ENCODE data around the gene B3GALNT2. TPM values are rescaled to one million over a fixed set of nuclear protein-coding genes. Genes with fewer than 3 reads are reported as not detected.

The B3GALNT2 gene
- total RNA-seq, 1 experiment from 2014 or later, result 31.9 TPM

GRCh38 chr1:235454021-235454420 lies 50.2 kb downstream of the B3GALNT2 start:
- DNase-seq (ENCODE audit: low read depth), result no peak

GRCh38 chr1:235450886-235451483 lies 53.3 kb downstream of the B3GALNT2 start:
- no peak for DNase-seq (ENCODE audit: low read depth)

- DNase-seq (ENCODE audit: low read depth), result no peak
These were observed 53.8 kb downstream of the B3GALNT2 start for GRCh38 chr1:235450433-235450832.

GRCh38 chr1:235448616-235449015 lies 55.6 kb downstream of the B3GALNT2 start:
- no peak for DNase-seq (ENCODE audit: low read depth)

- DNase-seq (ENCODE audit: low read depth), result peak; percentile 46
These were observed 61.3 kb downstream of the B3GALNT2 start for GRCh38 chr1:235442788-235443429.

- DNase-seq (ENCODE audit: low read depth), result no peak
These were observed 63.0 kb downstream of the B3GALNT2 start for GRCh38 chr1:235441159-235441685.

- no peak for DNase-seq (ENCODE audit: low read depth)
These were observed 70.3 kb downstream of the B3GALNT2 start for GRCh38 chr1:235434001-235434400.

GRCh38 chr1:235430991-235431390 lies 73.3 kb downstream of the B3GALNT2 start:
- no peak for DNase-seq (ENCODE audit: low read depth)

GRCh38 chr1:235429143-235429542 lies 75.1 kb downstream of the B3GALNT2 start:
- no peak for DNase-seq (ENCODE audit: low read depth)

- no peak for DNase-seq (ENCODE audit: low read depth)
These were observed 76.8 kb downstream of the B3GALNT2 start for GRCh38 chr1:235427447-235427846.

- no peak for DNase-seq (ENCODE audit: low read depth)
These were observed 77.6 kb downstream of the B3GALNT2 start for GRCh38 chr1:235426680-235427079.

GRCh38 chr1:235426143-235426542 lies 78.1 kb downstream of the B3GALNT2 start:
- DNase-seq (ENCODE audit: low read depth), result no peak

GRCh38 chr1:235425357-235425756 lies 78.9 kb downstream of the B3GALNT2 start:
- no peak for DNase-seq (ENCODE audit: low read depth)

- no peak for DNase-seq (ENCODE audit: low read depth)
These were observed 80.2 kb downstream of the B3GALNT2 start for GRCh38 chr1:235424092-235424491.

- DNase-seq (ENCODE audit: low read depth), result no peak
These were observed 81.0 kb downstream of the B3GALNT2 start for GRCh38 chr1:235423214-235423652.

- DNase-seq (ENCODE audit: low read depth), result no peak
These were observed 82.5 kb downstream of the B3GALNT2 start for GRCh38 chr1:235421751-235422150.

- peak; percentile 46 for DNase-seq (ENCODE audit: low read depth)
These were observed 87.1 kb downstream of the B3GALNT2 start for GRCh38 chr1:235417086-235417697.

GRCh38 chr1:235416662-235417049 lies 87.6 kb downstream of the B3GALNT2 start:
- no peak for DNase-seq (ENCODE audit: low read depth)

- DNase-seq (ENCODE audit: low read depth), result peak; percentile 64
These were observed 89.0 kb downstream of the B3GALNT2 start for GRCh38 chr1:235415008-235415904.

- peak; percentile 19 for DNase-seq (ENCODE audit: low read depth)
These were observed 92.5 kb downstream of the B3GALNT2 start for GRCh38 chr1:235411489-235412486.

- DNase-seq (ENCODE audit: low read depth), result no peak
These were observed 93.8 kb downstream of the B3GALNT2 start for GRCh38 chr1:235410467-235410866.
